ENCODE results near the gene NSDHL. TPM values are rescaled to one million over a fixed set of nuclear protein-coding genes. Genes with fewer than 3 reads are reported as not detected.

Gene NSDHL
- total RNA-seq, 1 donor from 2014 or later = 34.2 TPM

GRCh38 chrX:152917656-152918579 lies 87.1 kb downstream of the NSDHL start:
- no peak overlapping the region for H3K27ac ChIP-seq (ENCODE audit: low read depth, low read length)
- DNase-seq (ENCODE audit: low read depth) (no peak), FAIRE-seq (no peak)
- no peak for TF ChIP-seq EZH2 (IDR thresholded peaks at IDR 0.05; ENCODE audit: insufficient read depth, low read length)
- TF ChIP-seq, protein P1, sequence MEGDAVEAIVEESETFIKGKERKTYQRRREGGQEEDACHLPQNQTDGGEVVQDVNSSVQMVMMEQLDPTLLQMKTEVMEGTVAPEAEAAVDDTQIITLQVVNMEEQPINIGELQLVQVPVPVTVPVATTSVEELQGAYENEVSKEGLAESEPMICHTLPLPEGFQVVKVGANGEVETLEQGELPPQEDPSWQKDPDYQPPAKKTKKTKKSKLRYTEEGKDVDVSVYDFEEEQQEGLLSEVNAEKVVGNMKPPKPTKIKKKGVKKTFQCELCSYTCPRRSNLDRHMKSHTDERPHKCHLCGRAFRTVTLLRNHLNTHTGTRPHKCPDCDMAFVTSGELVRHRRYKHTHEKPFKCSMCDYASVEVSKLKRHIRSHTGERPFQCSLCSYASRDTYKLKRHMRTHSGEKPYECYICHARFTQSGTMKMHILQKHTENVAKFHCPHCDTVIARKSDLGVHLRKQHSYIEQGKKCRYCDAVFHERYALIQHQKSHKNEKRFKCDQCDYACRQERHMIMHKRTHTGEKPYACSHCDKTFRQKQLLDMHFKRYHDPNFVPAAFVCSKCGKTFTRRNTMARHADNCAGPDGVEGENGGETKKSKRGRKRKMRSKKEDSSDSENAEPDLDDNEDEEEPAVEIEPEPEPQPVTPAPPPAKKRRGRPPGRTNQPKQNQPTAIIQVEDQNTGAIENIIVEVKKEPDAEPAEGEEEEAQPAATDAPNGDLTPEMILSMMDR (IDR thresholded peaks at IDR 0.05; ENCODE audit: insufficient read depth, low read depth, low read length) = no peak
- Mint-ChIP-seq H3K4me3 (ENCODE audit: unreplicated experiment) (no peak overlapping the region), H3K27me3 (ENCODE audit: low read depth, unreplicated experiment) (no peaks in the 10 kb centered on the region), H3K9me3 (ENCODE audit: unreplicated experiment) (no peaks in the 10 kb centered on the region), H3K36me3 (ENCODE audit: low read depth, unreplicated experiment) (peaks cover 2% of the 10 kb centered on the region), H3K27ac (ENCODE audit: unreplicated experiment) (no peak overlapping the region), H3K4me1 (ENCODE audit: low read depth, unreplicated experiment) (no peaks in the 10 kb centered on the region)
- H3K4me3 ChIP-seq (ENCODE audit: insufficient read depth, low read depth, low read length) = no peak overlapping the region
- H2AFZ ChIP-seq (ENCODE audit: low read depth, low read length) = no peak overlapping the region
- peaks cover 10% of the 10 kb centered on the region for H3K4me1 ChIP-seq (ENCODE audit: insufficient read depth, low read length)
- H3K9me3 ChIP-seq (ENCODE audit: insufficient read depth, low read depth, low read length) = no peaks in the 10 kb centered on the region
- H3K4me2 ChIP-seq (ENCODE audit: low read length) = no peak overlapping the region
- H3K79me2 ChIP-seq (ENCODE audit: insufficient read depth, low read length) = no peaks in the 10 kb centered on the region
- no peak overlapping the region for H3K9ac ChIP-seq (ENCODE audit: low read length)
- H3K36me3 ChIP-seq (ENCODE audit: insufficient read depth, low read length) = no peaks in the 10 kb centered on the region
- no peaks in the 10 kb centered on the region for H3K27me3 ChIP-seq (ENCODE audit: insufficient read depth, low read length)
- H4K20me1 ChIP-seq (ENCODE audit: insufficient read depth, low read length) = no peaks in the 10 kb centered on the region

DNA sequence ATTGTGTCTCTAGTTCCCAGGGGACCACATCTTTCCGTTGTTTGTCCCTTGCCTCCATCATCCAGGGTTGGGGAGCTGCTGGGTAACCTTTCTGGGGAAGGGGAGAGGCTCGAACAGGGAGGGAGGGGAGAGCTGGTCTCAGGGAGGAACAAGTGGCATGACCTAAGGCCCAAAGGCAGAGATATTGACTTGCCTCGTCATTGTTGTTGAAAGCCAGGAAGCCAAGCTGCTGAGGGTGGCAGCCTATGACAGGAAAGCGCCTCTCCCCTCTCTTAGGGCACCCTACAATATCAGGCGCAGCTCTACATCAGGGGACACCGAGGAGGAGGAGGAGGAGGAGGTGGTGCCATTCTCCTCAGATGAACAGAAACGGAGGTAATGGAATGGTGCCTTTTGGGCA lies 87.8 kb downstream of the NSDHL start:
- TF ChIP-seq EZH2 (IDR thresholded peaks at IDR 0.05; ENCODE audit: insufficient read depth, low read length) = no peak
- TF ChIP-seq, protein P1 (IDR thresholded peaks at IDR 0.05; ENCODE audit: insufficient read depth, low read depth, low read length) = no peak
- DNase-seq (ENCODE audit: low read depth) (no peak), FAIRE-seq (no peak)
- H3K27ac Mint-ChIP-seq (ENCODE audit: unreplicated experiment) = no peak overlapping the region
- no peak overlapping the region for H3K4me3 Mint-ChIP-seq (ENCODE audit: unreplicated experiment)
- no peak overlapping the region for H3K9ac ChIP-seq (ENCODE audit: low read length)
- H3K27me3 ChIP-seq (ENCODE audit: insufficient read depth, low read length) = no peaks in the 10 kb centered on the region
- H3K79me2 ChIP-seq (ENCODE audit: insufficient read depth, low read length) = no peaks in the 10 kb centered on the region
- no peak overlapping the region for H2AFZ ChIP-seq (ENCODE audit: low read depth, low read length)
- no peaks in the 10 kb centered on the region for H4K20me1 ChIP-seq (ENCODE audit: insufficient read depth, low read length)
- no peak overlapping the region for H3K4me3 ChIP-seq (ENCODE audit: insufficient read depth, low read depth, low read length)
- H3K9me3 ChIP-seq (ENCODE audit: insufficient read depth, low read depth, low read length) = no peaks in the 10 kb centered on the region
- no peaks in the 10 kb centered on the region for H3K9me3 Mint-ChIP-seq (ENCODE audit: unreplicated experiment)
- no peak overlapping the region for H3K4me2 ChIP-seq (ENCODE audit: low read length)
- peaks cover 10% of the 10 kb centered on the region for H3K4me1 ChIP-seq (ENCODE audit: insufficient read depth, low read length)
- H3K27me3 Mint-ChIP-seq (ENCODE audit: low read depth, unreplicated experiment) = peaks cover 2% of the 10 kb centered on the region
- H3K27ac ChIP-seq (ENCODE audit: low read depth, low read length) = no peak overlapping the region
- peaks cover 4% of the 10 kb centered on the region for H3K36me3 Mint-ChIP-seq (ENCODE audit: low read depth, unreplicated experiment)
- no peaks in the 10 kb centered on the region for H3K36me3 ChIP-seq (ENCODE audit: insufficient read depth, low read length)
- no peaks in the 10 kb centered on the region for H3K4me1 Mint-ChIP-seq (ENCODE audit: low read depth, unreplicated experiment)

Other genes with a start within 250 kb of the NSDHL start
- 0.41 and 0.43 TPM in 2 replicates for gene GABRQ, start 193.2 kb upstream of the NSDHL start, total RNA-seq
- gene MAGEA3, start 132.3 kb upstream of the NSDHL start, total RNA-seq = 0.36 and 0.58 TPM in 2 replicates
- not detected in 2 replicates for gene CSAG2, start 121.8 kb upstream of the NSDHL start, total RNA-seq
- gene MAGEA2B, start 116.4 kb upstream of the NSDHL start, total RNA-seq = 1.2 and 2.9 TPM in 2 replicates
- gene CSAG1, start 97.3 kb upstream of the NSDHL start, total RNA-seq = 0.75 and 1.2 TPM in 2 replicates
- gene MAGEA12, start 97.3 kb upstream of the NSDHL start, total RNA-seq = 0.62 and 0.98 TPM in 2 replicates
- gene MAGEA2, start 77.2 kb upstream of the NSDHL start, total RNA-seq = 6.1 and 7.1 TPM in 2 replicates
- gene CSAG3, start 71.8 kb upstream of the NSDHL start, total RNA-seq = 6.4 and 6.6 TPM in 2 replicates
- gene MAGEA6, start 61.4 kb upstream of the NSDHL start, total RNA-seq = 0.70 and 0.89 TPM in 2 replicates
- gene CETN2, start 306 bp upstream of the NSDHL start, total RNA-seq = 31.8 and 38.0 TPM in 2 replicates
- gene ZNF185, start 67.0 kb downstream of the NSDHL start, total RNA-seq = 7.8 and 16.2 TPM in 2 replicates
- gene PNMA5, start 163.1 kb downstream of the NSDHL start, total RNA-seq = not detected in 2 replicates
- 0.82 and 0.93 TPM in 2 replicates for gene PNMA3, start 225.4 kb downstream of the NSDHL start, total RNA-seq
- gene PNMA6A, start 241.4 kb downstream of the NSDHL start, total RNA-seq = 1.9 and 2.0 TPM in 2 replicates

Measured in astrocyte (in vitro differentiated cells and primary cell).